ENCODE data around the gene CCDC85C.

Gene CCDC85C

DNA sequence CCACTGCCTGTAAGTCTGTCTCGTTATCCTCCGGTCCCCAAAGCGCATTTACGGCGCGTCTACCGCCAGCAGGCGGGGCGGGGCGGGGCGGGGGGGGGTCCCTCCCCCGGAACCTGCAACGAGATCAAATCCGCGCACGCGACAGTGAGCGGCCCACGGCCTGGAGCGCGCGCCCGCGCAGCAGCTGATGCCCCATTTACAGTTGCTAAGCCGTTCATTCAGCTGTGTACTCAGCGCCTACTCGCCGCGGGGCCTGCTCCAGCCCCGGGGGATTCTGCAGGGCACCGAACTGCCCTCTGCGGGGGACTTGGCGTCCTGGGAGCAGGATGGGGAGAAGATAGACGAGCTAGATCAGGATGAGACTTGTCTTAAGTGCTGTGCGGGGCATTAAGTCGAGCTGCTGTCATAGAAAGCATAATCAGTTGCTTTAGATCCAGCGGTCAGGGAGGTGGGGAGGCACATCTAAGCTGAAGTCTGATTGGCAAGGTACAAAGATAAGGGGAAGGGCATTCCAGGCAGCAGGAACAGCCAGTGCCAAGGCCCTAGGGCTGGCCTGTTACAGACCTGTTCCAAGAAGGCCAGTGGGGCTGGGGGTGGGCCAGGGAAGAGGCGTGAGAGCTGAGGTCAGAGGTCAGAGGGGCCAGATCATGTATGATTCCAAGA is 1.4 kb upstream of the CCDC85C start:
- DNase-seq (ENCODE audit: low spot score) = peak; percentile 82

DNA sequence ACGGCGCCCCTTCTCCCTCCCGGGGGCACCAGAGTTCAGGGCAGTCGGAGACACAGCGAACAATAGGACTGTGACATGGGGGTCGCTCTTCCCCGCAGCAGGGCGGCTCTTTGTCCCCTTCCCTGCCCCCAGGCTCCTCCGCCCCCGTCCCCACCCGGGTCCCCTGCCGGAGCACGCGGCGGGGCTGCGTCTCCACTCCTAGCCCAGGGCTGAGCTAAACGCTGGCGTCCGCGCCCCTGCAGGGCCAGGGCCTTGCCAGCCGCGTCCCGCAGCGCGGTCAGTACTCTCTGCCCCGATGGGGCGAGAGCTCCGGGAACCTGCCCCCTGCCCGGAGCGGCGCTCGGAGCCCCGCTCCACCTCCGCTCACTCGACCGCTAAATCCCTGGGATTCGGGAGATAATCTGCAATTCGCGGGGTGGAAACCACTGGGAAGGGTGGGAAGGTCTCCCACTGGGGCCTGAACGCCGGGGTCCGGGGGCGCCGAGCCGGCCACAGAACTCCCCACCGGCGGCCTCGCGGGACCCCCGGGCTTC is 825 bp upstream of the CCDC85C start:
- peak; percentile 67 for DNase-seq (ENCODE audit: low spot score)

DNA sequence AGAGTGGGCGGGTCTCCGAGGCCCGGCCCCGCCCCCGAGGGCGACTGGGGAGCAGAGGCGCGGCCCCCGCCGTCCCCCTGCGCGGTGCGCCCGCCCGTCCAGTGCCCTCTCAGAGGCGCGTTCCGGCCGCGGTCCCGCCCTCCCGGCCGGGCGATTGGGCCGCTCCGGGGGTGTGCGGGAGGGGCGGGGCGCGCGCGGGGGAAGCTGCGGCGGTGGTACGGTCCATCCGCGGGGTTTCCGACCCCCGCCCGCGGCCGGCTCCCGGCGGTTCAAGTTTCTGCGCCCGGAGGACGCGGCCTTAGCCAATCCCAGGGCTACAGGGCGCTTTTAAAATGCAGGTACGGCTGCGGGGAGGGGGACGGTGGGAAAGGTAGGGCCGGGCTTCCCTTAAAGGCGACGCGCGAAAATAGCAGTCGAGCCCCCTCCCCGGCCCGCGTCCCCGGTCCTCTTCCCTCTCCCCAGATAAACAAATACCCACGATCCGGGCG is 315 bp upstream of the CCDC85C start:
- peak; percentile 100 for DNase-seq (ENCODE audit: low spot score)

DNA sequence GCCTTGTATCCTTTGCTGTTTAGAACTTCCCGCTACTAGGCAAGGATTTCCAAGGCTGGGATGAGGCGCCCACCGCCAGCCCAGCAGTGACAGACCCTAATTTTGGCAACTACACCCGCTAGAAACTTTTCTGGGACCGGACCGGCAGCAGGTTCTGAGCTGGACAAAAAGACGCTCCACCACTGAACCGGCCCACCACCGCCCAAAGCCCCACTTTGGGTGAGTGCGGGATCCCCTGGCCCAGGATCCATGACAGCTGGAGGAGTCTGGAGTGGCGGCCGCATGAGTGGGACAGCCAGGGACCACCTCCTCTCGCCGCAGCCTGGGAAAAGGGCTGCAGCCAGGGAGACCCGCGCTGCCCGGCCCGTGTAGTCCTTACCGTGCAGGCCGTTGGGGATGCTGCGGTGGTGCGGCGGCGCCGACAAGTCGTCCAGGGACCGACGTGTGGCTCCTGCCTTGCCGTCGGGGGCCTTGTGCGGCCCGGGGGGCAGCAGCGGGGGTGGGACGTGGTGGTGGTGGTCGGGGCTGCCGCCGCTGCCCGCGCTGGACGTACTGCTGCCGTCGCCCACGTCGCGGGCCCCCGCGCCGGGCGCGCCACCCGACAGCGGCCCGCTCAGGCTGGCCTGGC is 1.1 kb downstream of the CCDC85C start:
- no peak for DNase-seq (ENCODE audit: low spot score)

DNA sequence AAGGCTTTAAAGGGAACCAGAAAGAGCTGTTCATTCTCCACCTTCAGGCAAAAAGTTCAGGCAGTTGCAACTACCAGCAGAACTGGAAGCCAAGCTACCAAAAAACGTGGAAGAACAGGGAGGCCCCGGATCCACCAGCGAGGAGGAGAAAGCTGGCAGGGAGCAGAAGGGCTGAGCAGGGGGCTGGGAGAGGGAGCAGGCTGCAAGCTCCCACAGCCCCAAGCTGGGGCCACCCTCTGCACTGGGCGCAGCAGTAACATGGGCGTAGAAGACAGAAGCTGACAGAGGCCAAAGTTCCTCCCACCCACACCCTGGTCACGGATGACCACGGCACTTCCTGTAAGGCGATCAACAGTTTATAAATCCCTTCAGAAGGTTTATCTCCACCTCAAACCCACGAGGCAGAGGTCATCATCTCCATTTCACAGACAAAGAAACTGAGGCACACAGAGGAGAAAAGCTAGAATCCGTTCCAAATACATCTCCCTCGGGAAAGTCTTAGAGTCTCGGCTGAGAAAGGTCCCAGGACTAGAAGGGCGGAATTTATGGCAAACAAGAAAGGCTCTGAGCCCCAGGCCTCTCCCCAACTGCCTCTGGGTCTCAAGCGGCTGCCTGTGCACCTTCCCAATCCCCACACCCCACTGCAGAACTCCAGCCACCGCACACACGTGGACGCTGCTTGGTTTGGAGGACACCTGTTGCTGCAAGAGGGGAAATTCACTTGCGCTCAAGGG is 1.8 kb downstream of the CCDC85C start:
- no peak for DNase-seq (ENCODE audit: low spot score)

DNA sequence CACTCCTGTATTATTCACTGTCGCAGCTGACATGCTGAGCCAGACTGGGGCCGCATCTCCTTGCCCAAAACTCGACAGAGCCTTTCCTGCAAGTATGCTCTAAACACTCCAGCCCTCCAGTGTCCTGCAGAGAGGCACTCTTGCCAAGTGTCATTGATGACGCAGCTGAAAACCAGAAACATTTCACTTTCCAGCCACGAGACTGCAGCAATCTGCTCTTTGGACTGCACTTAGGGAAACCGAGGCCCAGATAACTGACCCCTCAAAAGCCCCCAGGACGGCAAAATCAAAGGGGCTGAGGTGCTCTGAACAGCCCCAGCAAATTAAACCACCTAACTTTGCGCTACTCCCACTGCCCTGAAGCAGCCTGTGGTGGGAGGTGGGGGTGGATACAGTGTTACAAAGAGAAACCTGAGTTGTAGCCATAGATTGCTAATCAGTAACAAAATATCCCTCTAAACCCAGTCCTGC is 2.6 kb downstream of the CCDC85C start:
- DNase-seq (ENCODE audit: low spot score) = peak; percentile 71

DNA sequence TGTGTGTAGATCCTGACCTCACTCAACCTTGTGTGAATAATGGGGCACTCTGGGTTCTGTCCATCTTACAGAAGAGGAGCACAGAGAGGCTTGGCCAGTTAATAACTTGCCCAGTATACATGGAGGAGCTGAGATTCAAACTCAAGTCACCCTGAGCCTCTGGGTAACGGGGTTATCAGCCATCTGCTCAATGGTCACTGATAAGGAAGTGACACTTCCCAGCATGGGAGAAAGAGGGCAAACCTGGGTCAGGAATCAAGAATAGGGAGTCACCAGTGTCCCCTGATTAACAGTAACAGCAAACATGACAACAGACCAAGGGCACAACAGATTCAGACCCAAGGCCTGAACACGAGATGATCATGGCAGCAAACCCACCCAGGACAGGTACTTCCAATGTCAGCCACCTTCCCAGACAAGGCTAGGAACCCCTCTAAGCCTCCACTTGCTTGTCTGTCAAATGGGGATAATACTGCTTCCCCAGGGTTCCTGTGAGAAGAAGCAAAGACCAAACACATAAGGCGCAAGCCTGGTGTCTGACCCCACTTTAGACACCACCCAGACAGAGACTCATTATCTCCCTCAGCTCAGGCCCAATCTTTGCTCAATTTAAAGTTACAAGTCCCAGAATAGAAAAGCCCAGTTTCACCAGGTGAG is 3.6 kb downstream of the CCDC85C start:
- no peak for DNase-seq (ENCODE audit: low spot score)

DNA sequence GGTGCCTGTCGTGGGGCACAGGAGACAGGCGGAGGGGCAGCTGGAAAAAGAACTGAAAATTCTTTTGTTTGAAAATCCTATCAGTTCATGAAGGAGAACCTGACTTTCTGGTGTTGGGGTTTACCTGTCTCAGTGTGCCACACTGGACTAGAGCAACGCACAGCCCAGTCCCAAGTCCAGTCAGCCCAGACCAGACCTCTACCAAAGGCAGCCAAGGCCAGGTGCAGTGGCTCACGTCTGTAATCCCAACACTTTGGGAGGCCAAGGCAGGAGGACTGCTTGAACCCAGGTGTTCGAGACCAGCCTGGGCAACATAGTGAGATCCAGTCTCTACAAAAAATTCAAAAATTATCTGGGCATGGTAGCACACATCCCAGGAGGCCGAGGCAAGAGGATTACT is 4.6 kb downstream of the CCDC85C start:
- no peak for DNase-seq (ENCODE audit: low spot score)

DNA sequence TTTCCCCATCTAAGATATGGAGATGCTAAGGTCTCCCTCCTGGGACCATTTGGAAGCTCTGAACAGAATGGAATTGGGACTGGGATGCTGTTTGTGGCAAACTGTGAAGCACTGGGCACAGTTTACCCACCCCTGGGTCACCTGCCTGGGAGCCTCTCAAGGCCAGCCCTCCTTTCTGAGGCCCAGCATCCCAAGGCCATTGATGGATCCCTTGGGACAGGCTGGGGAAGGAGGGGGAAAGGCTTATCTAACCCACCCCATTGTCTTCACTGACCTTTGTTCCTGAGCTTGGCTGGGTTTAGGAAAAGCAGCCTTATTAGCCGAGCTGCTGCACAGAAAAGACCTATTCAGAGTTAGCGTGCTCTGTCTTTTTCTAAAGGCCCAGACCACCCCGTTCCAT is 5.2 kb downstream of the CCDC85C start:
- no peak for DNase-seq (ENCODE audit: low spot score)

DNA sequence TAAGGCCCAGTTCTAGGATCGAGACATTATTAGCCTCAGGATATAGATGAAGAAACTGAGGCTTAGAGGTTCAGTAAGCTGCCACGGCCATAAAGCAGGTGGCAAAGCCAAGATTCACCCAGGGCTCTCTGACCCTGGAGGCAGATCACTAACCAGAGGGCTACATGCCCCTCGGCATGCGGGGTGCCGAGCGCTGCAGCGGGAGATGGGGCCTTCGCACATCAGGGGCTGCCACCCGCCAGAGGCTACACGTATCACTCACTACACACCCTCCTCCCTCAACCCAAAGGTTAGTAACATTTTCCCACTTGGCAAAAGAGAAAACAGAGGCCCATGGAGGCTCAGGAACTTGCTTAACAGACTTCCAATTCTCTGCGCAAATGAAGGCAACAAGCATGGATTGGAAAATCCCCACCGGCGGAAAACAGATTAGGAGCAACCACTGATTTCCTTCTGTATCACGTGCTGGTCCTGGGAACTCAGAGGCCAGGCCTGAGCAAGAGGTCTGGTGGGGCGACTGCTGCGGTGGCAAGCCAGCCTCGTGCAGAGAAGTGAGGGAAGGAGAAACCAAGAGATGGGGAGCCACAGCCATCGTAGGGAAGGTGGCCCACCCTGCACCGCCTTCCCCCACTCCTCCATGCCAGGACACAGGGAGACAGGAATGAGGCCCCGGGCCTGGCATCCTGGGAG is 6.0 kb downstream of the CCDC85C start:
- DNase-seq (ENCODE audit: low spot score) = no peak

DNA sequence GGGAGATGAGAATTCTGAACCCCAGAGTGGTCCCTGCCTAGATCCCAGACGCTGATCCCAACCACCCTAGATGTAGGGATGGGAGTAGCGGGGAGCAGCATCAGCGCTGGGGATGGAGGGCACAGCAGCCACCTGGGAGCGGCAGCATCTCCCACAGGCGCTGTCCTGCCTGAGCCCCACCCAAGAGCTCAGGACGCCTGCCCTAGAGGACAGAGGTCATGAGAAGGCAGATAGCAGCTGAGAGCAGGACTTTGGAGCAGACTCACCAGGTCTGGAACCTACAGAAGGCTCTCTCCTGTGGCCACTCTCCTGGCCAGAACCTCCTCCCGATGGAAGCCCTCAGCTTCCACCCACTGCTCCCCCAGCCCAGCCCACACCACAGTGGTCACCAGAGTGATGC is 7.2 kb downstream of the CCDC85C start:
- DNase-seq (ENCODE audit: low spot score) = no peak

DNA sequence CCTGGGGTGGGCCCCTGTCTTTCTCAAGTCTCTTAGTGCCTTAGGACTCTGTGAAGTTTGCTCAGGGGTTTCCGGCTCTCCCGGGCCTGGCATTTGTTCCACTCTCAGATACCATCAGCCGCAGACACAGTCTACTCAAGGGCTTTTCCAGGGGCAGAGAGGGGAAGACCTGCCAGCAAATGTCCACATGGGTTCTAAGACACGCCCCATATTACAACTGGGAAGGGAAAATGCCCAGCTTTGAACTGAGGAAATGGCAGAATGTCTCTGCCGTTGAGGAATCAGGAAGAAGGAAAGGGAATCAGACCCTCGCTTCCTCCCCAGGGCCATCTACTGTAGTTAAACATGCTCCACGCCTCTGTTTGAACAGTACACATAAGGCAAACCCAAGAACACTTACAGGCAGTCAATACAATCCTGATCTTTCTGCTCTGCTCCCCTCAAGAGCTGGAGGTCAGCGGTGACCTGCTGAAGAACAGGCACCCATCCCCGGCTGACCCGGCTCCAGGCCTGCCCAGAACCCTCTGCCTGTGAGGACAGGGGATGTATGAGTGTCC is 7.9 kb downstream of the CCDC85C start:
- peak; percentile 42 for DNase-seq (ENCODE audit: low spot score)

DNA sequence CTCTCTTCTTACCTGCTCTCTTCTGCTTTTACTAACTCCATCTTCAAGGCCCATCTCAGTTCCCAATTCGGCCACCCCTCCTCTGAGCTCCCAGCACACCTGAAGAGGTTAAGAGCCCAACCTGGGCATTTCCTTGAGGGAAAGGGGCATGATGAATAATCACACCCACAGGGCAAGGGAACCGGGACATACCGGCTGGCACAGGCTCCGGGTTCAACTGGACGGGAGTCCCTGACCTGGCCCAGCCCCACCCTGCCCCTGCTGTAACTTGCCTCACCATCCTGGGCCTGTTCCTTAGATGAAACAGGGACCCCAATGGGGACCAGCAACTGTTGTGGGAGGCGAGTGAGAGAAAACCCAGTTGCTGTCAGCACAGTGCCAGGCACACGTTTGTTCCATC is 8.5 kb downstream of the CCDC85C start:
- no peak for DNase-seq (ENCODE audit: low spot score)

DNA sequence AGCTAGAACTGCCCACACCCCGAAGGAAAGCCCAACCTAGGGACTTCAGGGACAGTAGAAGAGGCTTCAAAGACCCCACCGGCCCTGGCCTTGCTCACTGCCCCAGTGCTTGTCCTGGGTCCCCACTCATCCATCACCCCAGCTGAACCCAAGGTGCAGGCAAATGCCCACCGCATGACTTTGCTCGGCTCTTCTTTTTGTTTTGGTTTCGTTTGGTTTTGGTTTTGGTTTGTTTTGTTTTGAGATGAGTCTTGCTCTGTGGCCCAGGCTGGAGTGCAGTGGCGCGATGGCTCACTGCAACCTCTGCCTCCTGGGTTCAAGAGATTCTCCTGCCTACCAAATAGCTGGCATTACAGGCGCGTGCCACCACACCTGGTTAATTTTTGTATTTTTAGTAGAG is 9.0 kb downstream of the CCDC85C start:
- no peak for DNase-seq (ENCODE audit: low spot score)

DNA sequence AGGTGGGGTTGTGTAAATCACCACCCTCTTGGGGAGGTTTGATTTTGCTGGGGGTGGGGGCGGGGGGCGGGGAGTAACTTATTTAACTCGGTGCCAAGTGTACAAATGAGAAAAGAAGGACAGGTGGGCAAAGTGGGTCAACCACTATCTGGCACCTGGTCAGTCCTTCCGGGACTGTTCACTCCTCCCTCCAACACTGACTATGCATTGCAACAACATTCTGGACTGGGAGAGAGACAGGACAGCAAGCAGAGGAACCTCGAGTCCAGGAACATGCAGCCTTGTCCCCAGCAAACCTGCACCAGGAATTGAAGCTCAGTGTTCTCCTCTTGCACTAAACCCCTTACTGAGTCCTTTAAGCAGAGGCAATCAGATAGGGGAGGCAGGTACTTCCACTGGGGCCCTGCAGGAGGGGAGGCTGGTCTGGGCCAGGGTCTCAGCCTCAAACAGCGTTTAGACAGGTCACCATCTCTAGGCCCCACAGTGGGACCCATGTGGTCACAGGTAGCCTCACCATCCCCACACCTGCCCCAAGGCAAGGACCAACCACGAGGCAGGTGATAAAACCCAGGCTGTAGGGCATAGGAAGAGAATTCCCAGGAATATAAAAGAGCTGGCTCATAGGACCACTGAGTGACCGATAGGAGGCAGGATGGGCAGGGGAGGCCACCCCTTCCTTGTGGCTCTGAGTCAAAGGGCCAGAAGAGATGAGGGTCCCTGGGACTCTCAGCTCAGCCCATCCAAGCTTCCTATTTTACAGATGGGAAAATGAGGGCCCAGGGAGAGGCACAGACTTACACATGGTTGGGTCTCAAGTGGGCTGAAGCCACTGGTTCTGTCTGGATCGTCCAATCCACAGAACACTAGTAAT is 9.8 kb downstream of the CCDC85C start:
- DNase-seq (ENCODE audit: low spot score) = no peak

DNA sequence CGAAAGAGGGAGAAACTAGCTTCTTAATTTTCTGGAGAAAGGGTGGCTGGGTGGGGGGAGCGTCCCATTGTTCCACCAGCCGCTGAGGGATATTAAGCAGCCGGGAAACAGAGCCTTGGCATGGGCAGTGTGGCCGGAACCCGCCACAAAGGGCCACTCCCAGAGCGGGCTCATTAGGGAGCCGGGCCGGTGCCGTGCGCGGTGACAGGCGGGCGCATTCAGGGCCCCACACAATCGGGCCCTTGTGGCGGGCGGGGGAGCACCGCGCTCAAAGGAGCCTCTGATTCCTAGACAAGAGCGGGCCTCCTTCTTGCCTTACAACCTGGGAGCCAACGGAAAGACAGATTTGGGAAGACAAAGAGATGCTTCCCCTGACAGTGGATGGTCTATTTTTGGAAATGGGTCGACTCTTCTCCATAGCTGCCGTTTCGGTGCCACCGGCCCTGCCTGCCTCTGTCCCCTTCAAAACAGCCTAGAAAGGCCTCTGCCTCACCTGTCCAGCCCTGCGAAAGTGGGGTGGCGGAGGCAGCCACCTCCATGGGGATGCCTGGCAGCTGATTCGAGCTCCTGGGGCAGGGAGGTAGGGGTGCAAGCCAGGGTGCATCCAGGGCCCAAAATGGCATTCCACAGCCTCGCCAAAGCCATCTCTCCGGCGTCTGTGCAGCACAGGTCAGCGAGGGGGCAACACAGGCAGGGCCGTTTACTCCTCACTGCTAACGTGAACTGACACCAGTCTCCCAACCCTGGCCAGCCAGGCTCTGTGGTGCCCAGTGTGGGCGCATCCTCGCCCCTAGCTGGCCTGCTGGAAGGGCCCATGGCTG is 10.9 kb downstream of the CCDC85C start:
- DNase-seq (ENCODE audit: low spot score) = no peak

DNA sequence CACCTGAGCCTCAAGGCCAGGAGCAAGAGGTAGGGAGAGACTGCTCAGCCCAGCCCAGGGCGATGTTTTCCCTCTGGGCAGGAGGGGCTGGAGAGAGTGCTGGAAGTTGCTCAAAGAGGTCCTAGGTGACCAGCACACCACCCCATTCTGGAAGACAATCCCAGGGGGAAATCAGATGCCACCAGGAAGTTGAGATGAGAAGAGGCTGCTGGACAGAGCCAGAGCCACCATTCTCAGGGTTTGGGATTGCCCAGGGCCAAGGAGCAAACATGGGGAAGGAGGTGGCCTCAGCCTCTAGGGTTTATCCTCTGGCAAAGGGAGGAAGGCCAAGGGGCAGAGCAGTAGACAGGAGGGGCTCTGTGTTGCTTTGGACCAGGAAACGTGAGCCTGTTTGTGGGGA is 11.6 kb downstream of the CCDC85C start:
- no peak for DNase-seq (ENCODE audit: low spot score)

DNA sequence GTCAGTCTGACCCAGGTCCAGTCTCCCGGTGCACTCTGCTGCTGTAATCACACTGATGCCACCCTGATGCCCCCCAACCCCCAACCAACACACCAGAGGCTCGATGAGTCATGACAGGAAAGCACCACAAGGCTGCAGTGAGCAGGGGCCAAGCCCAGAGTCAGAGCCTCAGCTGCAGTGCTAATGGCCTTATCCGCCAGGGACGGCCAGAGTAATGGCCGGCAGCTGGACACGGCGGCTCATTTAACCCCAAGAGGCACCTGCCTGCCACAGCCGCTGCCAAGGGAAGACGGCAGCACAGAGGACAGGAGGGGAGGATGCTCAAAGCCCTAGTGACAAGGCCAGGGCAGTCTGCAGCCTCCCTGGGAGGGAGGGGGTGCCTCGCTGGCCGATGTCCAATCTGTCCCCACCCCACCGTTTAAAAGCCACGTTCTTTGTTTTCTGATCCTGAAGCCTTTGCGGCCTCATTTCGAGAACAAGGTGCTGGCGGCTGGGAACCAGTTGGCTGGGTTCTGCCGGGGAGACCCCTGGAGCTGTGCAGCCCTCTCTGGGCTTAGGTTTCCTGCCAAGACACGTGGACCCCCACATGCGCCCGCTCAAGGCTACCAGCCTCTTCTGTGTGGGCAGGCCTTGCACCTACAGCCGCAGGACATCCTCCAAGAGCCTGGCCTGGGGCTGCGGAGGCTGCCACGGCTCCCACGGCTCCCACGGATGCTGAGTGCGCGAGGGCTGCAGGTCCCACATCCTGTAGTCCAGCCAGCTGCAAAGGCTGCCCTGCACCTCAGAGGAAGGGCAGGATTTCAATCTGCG is 13.1 kb downstream of the CCDC85C start:
- DNase-seq (ENCODE audit: low spot score) = peak; percentile 78
